Thyroid gland (tissue), 4 donors: Measurements from ENCODE around the gene RFPL3.

Source experiments
- POLR2A ChIP-seq, 2 donors: fragments of 450-650 bp; IDR thresholded peaks; one replicate each; pipeline ENCODE4 v1.6.1; 2017; ENCODE audit warnings: antibody characterized with exemption in 2 of 2, mild to moderate bottlenecking in 2 of 2, moderate library complexity in 1 of 2
- TF ChIP-seq, protein P1 (sequence below), 6 experiments: fragments of 200-600 bp in 3 of 6; fragments of 450-650 bp in 3 of 6; sonication (generic) in 3 of 6; IDR thresholded peaks; one replicate each; pipeline ENCODE4 v1.5.1; 2016 to 2019; ENCODE audit warnings: antibody characterized with exemption in 6 of 6, mild to moderate bottlenecking in 2 of 6, inconsistent platforms in 1 of 6, moderate library complexity in 1 of 6

DNA sequence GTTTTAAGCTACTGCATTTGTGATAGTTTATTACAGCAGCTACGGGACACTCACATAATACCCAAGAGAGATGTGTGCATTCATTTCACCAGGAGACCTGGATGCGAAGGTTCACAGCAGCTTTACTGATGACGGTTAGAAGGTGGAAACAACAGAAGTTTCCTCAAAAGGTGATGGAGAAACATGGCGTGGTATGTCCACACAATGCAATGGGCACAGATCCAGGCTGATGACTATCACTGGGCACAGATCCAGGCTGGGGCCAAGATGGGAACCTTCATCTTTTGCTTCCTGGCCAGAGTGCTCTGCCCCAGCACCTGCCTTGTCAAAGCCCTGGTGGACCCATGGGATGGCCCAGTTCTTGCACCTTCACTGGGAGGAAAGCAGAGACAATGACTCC lies 30.6 kb upstream of the RFPL3 start:
- TF ChIP-seq POLR2A (IDR thresholded peaks at IDR 0.05): no peak
- TF ChIP-seq, protein P1, sequence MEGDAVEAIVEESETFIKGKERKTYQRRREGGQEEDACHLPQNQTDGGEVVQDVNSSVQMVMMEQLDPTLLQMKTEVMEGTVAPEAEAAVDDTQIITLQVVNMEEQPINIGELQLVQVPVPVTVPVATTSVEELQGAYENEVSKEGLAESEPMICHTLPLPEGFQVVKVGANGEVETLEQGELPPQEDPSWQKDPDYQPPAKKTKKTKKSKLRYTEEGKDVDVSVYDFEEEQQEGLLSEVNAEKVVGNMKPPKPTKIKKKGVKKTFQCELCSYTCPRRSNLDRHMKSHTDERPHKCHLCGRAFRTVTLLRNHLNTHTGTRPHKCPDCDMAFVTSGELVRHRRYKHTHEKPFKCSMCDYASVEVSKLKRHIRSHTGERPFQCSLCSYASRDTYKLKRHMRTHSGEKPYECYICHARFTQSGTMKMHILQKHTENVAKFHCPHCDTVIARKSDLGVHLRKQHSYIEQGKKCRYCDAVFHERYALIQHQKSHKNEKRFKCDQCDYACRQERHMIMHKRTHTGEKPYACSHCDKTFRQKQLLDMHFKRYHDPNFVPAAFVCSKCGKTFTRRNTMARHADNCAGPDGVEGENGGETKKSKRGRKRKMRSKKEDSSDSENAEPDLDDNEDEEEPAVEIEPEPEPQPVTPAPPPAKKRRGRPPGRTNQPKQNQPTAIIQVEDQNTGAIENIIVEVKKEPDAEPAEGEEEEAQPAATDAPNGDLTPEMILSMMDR (IDR thresholded peaks at IDR 0.05): no peak
